ENCODE measurements around the gene RASSF7.

RASSF7 gene

DNA sequence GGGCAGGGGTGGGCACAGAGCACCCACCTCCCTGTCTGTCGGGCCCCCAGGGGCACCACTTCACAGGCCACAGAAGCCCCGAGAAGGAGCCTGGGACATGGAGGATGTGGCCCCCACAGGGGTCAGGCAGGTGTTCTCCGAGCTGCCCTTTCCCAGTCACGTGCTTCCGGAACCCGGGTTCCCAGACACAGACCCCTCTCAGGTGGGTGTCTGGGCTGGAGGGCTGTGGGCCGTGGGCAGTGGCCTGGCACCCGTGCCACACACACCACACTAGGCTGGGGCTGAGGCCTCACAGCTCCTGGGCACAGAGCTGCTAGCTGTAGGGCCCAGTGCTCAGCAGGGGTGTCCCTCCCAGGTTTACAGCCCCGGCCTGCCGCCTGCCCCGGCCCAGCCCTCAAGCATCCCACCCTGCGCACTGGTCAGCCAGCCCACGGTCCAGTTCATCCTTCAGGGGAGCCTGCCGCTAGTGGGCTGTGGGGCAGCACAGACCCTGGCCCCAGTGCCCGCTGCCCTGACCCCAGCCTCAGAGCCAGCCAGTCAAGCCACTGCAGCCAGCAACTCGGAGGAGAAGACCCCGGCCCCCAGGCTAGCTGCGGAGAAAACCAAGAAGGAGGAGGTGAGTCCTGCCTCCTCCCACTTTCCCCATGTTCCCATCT is 49.5 kb downstream of the RASSF7 start:
- no peak for DNase-seq (ENCODE audit: low spot score)

DNA sequence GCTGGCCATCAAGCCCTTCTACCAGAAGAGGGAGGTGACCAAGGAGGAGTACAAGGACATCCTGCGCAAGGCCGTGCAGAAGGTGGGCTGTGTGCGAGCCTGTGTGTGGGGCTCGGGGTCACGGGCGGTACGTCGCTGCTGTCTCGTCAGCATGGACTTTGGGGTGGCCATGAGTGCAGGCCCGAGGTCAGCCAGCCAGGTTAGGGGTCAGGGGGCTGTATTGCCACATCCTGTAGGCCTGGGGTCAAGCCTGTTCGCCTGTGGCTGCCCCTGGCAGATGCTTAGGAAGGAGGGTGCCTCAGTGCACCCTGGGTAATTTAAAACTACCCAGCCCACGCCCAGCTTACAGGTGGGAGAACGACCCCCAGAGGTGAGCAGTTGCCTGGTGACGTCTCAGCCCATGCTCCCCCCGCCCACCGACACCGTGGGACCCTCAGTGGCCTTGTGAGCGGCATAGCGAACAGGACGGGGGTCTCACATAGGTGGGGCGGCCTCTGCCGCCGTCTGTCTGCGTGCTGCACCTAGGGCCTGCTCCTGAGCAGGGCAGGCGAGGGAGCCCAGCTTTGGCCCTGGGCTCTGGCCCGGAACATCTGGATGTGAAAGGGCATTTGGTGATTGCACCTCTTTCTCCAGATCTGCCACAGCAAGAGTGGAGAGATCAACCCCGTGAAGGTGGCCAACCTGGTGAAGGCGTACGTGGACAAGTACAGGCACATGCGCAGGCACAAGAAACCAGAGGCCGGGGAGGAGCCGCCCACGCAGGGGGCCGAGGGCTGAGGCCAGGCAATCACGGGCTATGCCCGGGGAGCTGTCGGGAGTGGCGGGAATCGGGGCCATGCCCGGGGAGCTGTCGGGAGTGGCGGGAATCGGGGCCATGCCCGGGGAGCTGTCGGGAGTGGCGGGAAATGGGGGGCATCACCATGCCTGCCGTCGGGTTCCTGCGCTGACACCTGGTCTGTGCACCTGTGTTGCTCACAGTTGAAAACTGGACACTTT is 50.5 kb downstream of the RASSF7 start:
- no peak for DNase-seq (ENCODE audit: low spot score)

- no peak for DNase-seq (ENCODE audit: low spot score)
Observed at GRCh38 chr11:612201-612960, 51.6 kb downstream of the RASSF7 start.

- DNase-seq (ENCODE audit: low spot score) = no peak
Observed at GRCh38 chr11:612961-613300, 52.2 kb downstream of the RASSF7 start.

DNA sequence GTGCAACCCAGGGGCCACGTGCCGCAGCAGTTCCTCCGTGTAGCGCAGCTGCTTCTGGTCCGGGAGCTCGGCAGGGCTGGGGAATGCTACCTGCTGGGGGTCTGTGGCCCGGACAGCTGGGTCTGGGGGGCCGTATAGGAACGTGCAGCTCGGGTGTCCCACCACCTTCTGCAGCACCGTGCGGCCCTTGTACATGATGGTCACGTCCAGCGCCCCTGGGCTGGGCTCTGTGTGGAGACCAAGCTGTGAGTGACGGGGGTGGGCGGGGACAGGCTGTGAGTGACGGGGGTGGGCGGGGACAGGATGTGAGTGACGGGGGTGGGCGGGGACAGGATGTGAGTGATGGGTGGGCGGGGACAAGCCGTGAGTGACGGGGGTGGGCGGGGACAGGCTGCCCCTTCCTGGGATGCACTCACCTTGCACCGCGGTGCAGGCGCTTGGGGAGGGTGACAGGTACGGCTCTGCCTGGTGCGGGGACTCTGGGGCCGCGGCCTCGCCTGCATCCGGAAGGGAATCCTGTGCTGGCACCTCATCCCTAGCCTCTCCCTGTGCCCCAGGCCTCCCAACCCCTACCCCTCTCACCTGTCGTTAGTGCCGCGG is 52.7 kb downstream of the RASSF7 start:
- DNase-seq (ENCODE audit: low spot score) = peak; percentile 84

Measured in iPS-NIHi11 (cell line).